Naive thymus-derived CD4-positive, alpha-beta T cell (primary cell): ENCODE data around the gene OPALIN. TPM values are rescaled to one million over a fixed set of nuclear protein-coding genes. Genes with fewer than 3 reads are reported as not detected.

Experiments used
- ATAC-seq: fragments of 150-1000 bp; cut with Tn5 transposase; 2 replicates; pipeline ENCODE4 v1.10.0; 2021; ENCODE audit warnings: mild to moderate bottlenecking, moderate library complexity
- CTCF ChIA-PET: fragments of 350-600 bp; sonication (Branson Sonifier 250); formaldehyde crosslinking; loops from one replicate; lab custom pipeline; 2021; ENCODE audit warnings: antibody characterized with exemption; lab: Charles Lee
- POLR2A ChIA-PET: fragments of 350-600 bp; sonication (Branson Sonifier 250); formaldehyde crosslinking; loops from one replicate; lab custom pipeline; 2021; ENCODE audit warnings: antibody characterized with exemption, inconsistent platforms; lab: Charles Lee
- DNase-seq, 9 donors: peaks; one replicate each; pipeline versions ENCODE4 v3.0.0 to v3.0.0-alpha.2; 2020 to 2022; ENCODE audit warnings: mixed read lengths in 1 of 9
- H3K27ac ChIP-seq: one replicate; pipeline ENCODE4 v1.7.0; 2013; ENCODE audit warnings: mild to moderate bottlenecking, low read depth, low read length, moderate library complexity
- H3K27me3 ChIP-seq, 2 donors: one replicate each; pipeline ENCODE4 v1.7.0; 2013; ENCODE audit warnings: low read length in 2 of 2, mild to moderate bottlenecking in 2 of 2, moderate library complexity in 2 of 2; ENCODE audit not compliant: control insufficient read depth in 2 of 2, insufficient read depth in 2 of 2
- H3K36me3 ChIP-seq, 3 experiments: 1 replicate in 2 of 3; 2 replicates in 1 of 3; pipeline ENCODE4 v1.7.0; 2013; ENCODE audit warnings: low read length in 3 of 3, mild to moderate bottlenecking in 3 of 3, moderate library complexity in 1 of 3; ENCODE audit not compliant: insufficient read depth in 3 of 3, control insufficient read depth in 2 of 3
- H3K4me1 ChIP-seq, 2 donors: one replicate each; pipeline ENCODE4 v1.7.0; 2013; ENCODE audit warnings: low read length in 2 of 2, mild to moderate bottlenecking in 2 of 2, moderate library complexity in 1 of 2; ENCODE audit not compliant: control insufficient read depth in 2 of 2, insufficient read depth in 2 of 2
- H3K4me3 ChIP-seq: 2 replicates; pipeline ENCODE4 v1.7.0; 2013; ENCODE audit warnings: mild to moderate bottlenecking, low read length
- H3K9me3 ChIP-seq, 3 experiments: 1 replicate in 2 of 3; 2 replicates in 1 of 3; pipeline ENCODE4 v1.7.0; 2013; ENCODE audit warnings: low read length in 3 of 3; ENCODE audit not compliant: control insufficient read depth in 2 of 3
- H3K27ac Mint-ChIP-seq, 9 donors: one replicate each; pipeline ENCODE4 v1.8.0; 2020 to 2022; ENCODE audit warnings: mixed read lengths in 9 of 9, mild to moderate bottlenecking in 8 of 9, moderate library complexity in 5 of 9, inconsistent platforms in 2 of 9
- H3K27me3 Mint-ChIP-seq, 5 donors: one replicate each; pipeline ENCODE4 v1.8.0; 2021 to 2022; ENCODE audit warnings: mixed read lengths in 5 of 5, mild to moderate bottlenecking in 1 of 5
- H3K36me3 Mint-ChIP-seq, 5 donors: one replicate each; pipeline ENCODE4 v1.8.0; 2020 to 2022; ENCODE audit warnings: mixed read lengths in 5 of 5, mild to moderate bottlenecking in 3 of 5, inconsistent platforms in 1 of 5
- H3K4me1 Mint-ChIP-seq, 7 donors: one replicate each; pipeline ENCODE4 v1.8.0; 2020 to 2022; ENCODE audit warnings: mixed read lengths in 7 of 7, mild to moderate bottlenecking in 3 of 7, inconsistent platforms in 1 of 7
- H3K4me3 Mint-ChIP-seq, 10 donors: one replicate each; pipeline ENCODE4 v1.8.0; 2020 to 2022; ENCODE audit warnings: mild to moderate bottlenecking in 10 of 10, mixed read lengths in 10 of 10, moderate library complexity in 6 of 10, inconsistent platforms in 2 of 10
- H3K9me3 Mint-ChIP-seq, 11 donors: one replicate each; pipeline ENCODE4 v1.8.0; 2020 to 2022; ENCODE audit warnings: mixed read lengths in 11 of 11, mild to moderate bottlenecking in 4 of 11, inconsistent platforms in 1 of 11, moderate library complexity in 1 of 11
- intact Hi-C, 2 donors: fragments of 100-400 bp; cut with micrococcal nuclease; formaldehyde crosslinking; loops; one replicate each; pipeline ENCODE4 v1.15.1; 2023
- polyA plus RNA-seq, 2 donors: library from polyadenylated mRNA; unstranded; fragments of 300-500 nt; fragmentation: Illumina TruSeq; gene quantifications; one replicate each; pipeline ENCODE4 v1.2.3, GENCODE V29; 2021
- total RNA-seq, 6 experiments: library from RNA in 5 of 6; stranded (reverse) in 5 of 6; gene quantifications; 1 replicate in 5 of 6; 2 replicates in 1 of 6; pipeline ENCODE4 v1.2.3 and lab custom pipeline; 2021 to 2026

The OPALIN gene
- total and polyA plus RNA-seq, 7 experiments from 2014 or later = not detected

- Mint-ChIP-seq H3K4me3 (no peak overlapping the region), H3K27ac (no peak overlapping the region), H3K9me3 (peaks cover 0 to 9% (median 4%) of the 10 kb centered on the region in 11 donors), H3K4me1 (peaks cover 0 to 8% (median 0%) of the 10 kb centered on the region in 7 donors), H3K36me3 (peaks cover 0 to 4% (median 3%) of the 10 kb centered on the region in 5 donors), H3K27me3 (peaks cover 0 to 12% (median 9%) of the 10 kb centered on the region in 5 donors)
- Histone ChIP-seq H3K9me3 (no peaks in the 10 kb centered on the region), H3K27me3 (no peaks in the 10 kb centered on the region), H3K4me1 (no peaks in the 10 kb centered on the region), H3K4me3 (no peak overlapping the region), H3K27ac (no peak overlapping the region), H3K36me3 (no peaks in the 10 kb centered on the region)
- ChIA-PET CTCF (interaction anchor here (2.0 kb wide), 1 partner anchor 113 kb away, joined by 13 read pairs; no protein-coding TSS in a partner anchor), POLR2A (no interaction called here)
- no peak for DNase-seq
- ATAC-seq = no peak
- intact Hi-C loops = no loop called here
Observed at GRCh38 chr10:96342402-96342801, 16.4 kb downstream of the OPALIN start.

- peaks cover 0 to 8% (median 0%) of the 10 kb centered on the region in 7 donors for H3K4me1 Mint-ChIP-seq
- intact Hi-C loops = no loop called here
- H3K27ac Mint-ChIP-seq = no peak overlapping the region
- Histone ChIP-seq H3K36me3 (no peaks in the 10 kb centered on the region), H3K4me3 (no peak overlapping the region), H3K27me3 (no peaks in the 10 kb centered on the region), H3K9me3 (no peaks in the 10 kb centered on the region), H3K27ac (no peak overlapping the region), H3K4me1 (no peaks in the 10 kb centered on the region)
- peaks cover 0 to 9% (median 2%) of the 10 kb centered on the region in 11 donors for H3K9me3 Mint-ChIP-seq
- peaks cover 0 to 3% (median 3%) of the 10 kb centered on the region in 5 donors for H3K36me3 Mint-ChIP-seq
- H3K27me3 Mint-ChIP-seq = peaks cover 0 to 15% (median 7%) of the 10 kb centered on the region in 5 donors
- ChIA-PET CTCF (interaction anchor here (0.6 to 2.0 kb wide), 6 partner anchors 10 to 119 kb away, joined by 3 to 13 read pairs (median 3); no protein-coding TSS in a partner anchor), POLR2A (no interaction called here)
- no peak overlapping the region for H3K4me3 Mint-ChIP-seq
- DNase-seq (no peak), ATAC-seq (no peak)
Observed at GRCh38 chr10:96341219-96342182, 17.3 kb downstream of the OPALIN start.

- no peaks in the 10 kb centered on the region for H3K36me3 Mint-ChIP-seq
- H3K4me3 ChIP-seq = no peak overlapping the region
- peaks cover 0 to 10% (median 0%) of the 10 kb centered on the region in 5 donors for H3K27me3 Mint-ChIP-seq
- no peaks in the 10 kb centered on the region for H3K27me3 ChIP-seq
- no peaks in the 10 kb centered on the region for H3K9me3 ChIP-seq
- H3K27ac ChIP-seq = no peak overlapping the region
- DNase-seq = peak in 8 of 9 donors; percentile 32 to 73 (median 66)
- peak overlapping the region in 2 of 9 donors; percentile 8 to 53 for H3K27ac Mint-ChIP-seq
- H3K36me3 ChIP-seq = no peaks in the 10 kb centered on the region
- H3K4me1 ChIP-seq = no peaks in the 10 kb centered on the region
- ChIA-PET CTCF (interaction anchor here (0.7 to 3.6 kb wide), 8 partner anchors 9 to 323 kb away, joined by 3 to 27 read pairs (median 4); no protein-coding TSS in a partner anchor), POLR2A (no interaction called here)
- H3K4me1 Mint-ChIP-seq = peaks cover 0 to 11% (median 2%) of the 10 kb centered on the region in 7 donors
- intact Hi-C loops = loop anchor here (1.0 kb wide), 3 partner anchors 111 to 646 kb away; no protein-coding TSS in a partner anchor
- peak; percentile 88 for ATAC-seq
- H3K4me3 Mint-ChIP-seq = peak overlapping the region in 1 of 10 donors; percentile 20
- H3K9me3 Mint-ChIP-seq = peaks cover 0 to 3% (median 0%) of the 10 kb centered on the region in 11 donors
Observed at GRCh38 chr10:96339956-96340904, 18.6 kb downstream of the OPALIN start.

GRCh38 chr10:96339383-96339782 lies 19.4 kb downstream of the OPALIN start:
- H3K9me3 Mint-ChIP-seq = no peaks in the 10 kb centered on the region
- peaks cover 0 to 5% of the 10 kb centered on the region in 2 donors for H3K4me1 ChIP-seq
- H3K9me3 ChIP-seq = no peaks in the 10 kb centered on the region
- no peak overlapping the region for H3K4me3 ChIP-seq
- POLR2A ChIA-PET = no interaction called here
- no peaks in the 10 kb centered on the region for H3K36me3 Mint-ChIP-seq
- H3K27me3 ChIP-seq = no peaks in the 10 kb centered on the region
- H3K27ac Mint-ChIP-seq = no peak overlapping the region
- peaks cover 0 to 17% (median 0%) of the 10 kb centered on the region in 5 donors for H3K27me3 Mint-ChIP-seq
- no peak overlapping the region for H3K27ac ChIP-seq
- CTCF ChIA-PET = interaction anchor here (0.6 to 3.6 kb wide), 4 partner anchors 13 to 322 kb away, joined by 3 to 27 read pairs (median 6); no protein-coding TSS in a partner anchor
- no peak overlapping the region for H3K4me3 Mint-ChIP-seq
- no peak for ATAC-seq
- intact Hi-C loops = no loop called here
- no peaks in the 10 kb centered on the region for H3K36me3 ChIP-seq
- peaks cover 0 to 20% (median 10%) of the 10 kb centered on the region in 7 donors for H3K4me1 Mint-ChIP-seq
- no peak for DNase-seq

DNA sequence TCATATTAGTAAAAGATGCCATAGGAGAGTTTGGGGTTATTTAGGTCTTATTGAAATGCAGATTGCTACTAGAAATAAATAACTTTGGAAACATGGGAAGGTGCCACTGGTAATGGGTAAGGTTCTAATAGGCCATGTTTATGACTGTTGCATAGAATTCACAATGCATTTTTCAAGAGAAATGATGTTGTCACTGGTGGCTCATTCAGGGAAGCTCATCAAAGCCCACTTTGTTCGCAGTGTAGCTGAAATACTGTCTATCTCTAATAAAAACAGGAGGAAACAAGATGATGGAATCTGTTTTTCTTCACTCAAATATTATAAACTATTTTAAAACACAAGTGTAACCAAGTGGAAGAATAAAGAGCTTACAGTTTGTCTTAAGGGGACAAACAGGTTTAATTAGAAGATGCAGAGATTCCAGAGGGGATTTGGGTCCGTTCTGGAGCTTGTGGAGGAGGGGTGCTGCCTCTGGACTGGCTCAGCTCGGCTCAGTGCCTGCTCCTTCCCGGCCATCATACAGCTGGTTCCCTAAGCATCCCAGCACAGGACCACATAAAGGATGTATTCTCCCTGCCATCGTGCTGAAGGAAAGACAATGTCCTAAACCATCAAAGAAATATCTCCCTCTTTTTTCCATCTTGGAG lies 20.4 kb downstream of the OPALIN start:
- Mint-ChIP-seq H3K27ac (no peak overlapping the region), H3K9me3 (no peaks in the 10 kb centered on the region), H3K36me3 (no peaks in the 10 kb centered on the region), H3K27me3 (peaks cover 0 to 24% (median 4%) of the 10 kb centered on the region in 5 donors), H3K4me1 (peaks cover 0 to 30% (median 20%) of the 10 kb centered on the region in 7 donors), H3K4me3 (no peak overlapping the region)
- H3K4me1 ChIP-seq = peaks cover under 1 to 13% of the 10 kb centered on the region in 2 donors
- ChIA-PET CTCF (interaction anchor here (1.2 to 3.6 kb wide), 4 partner anchors 20 to 321 kb away, joined by 4 to 27 read pairs (median 6); no protein-coding TSS in a partner anchor), POLR2A (no interaction called here)
- no peak for ATAC-seq
- no peak for DNase-seq
- H3K36me3 ChIP-seq = no peaks in the 10 kb centered on the region
- intact Hi-C loops = no loop called here
- no peak overlapping the region for H3K4me3 ChIP-seq
- no peak overlapping the region for H3K27ac ChIP-seq
- H3K9me3 ChIP-seq = no peaks in the 10 kb centered on the region
- no peaks in the 10 kb centered on the region for H3K27me3 ChIP-seq
